GM12878 (cell line): Measurements from ENCODE around the gene WDFY4. TPM values are rescaled to one million over a fixed set of nuclear protein-coding genes. Genes with fewer than 3 reads are reported as not detected.
"Not testable (repeated sequence)": the region's sequence is repeated elsewhere in the genome, so short reads cannot be mapped to it uniquely, and the experiment has no call there.

Experiments
- ATAC-seq: fragments of 200-7000 bp; cut with Tn5 transposase; 3 replicates; pipeline ENCODE4 v1.9.1; 2020; ENCODE audit warnings: mild to moderate bottlenecking, moderate library complexity
- BruUV-seq: library from RNA; stranded (reverse); fragments of 400-500 nt; replicated peaks from 2 replicates; lab custom pipeline; 2021; lab: Mats Ljungman, UMichigan
- CTCF ChIA-PET: fragments of 300-600 bp; sonication (Branson Sonifier 250); formaldehyde crosslinking; extraction: SDS; loops from one replicate; lab custom pipeline; 2021; ENCODE audit warnings: inconsistent platforms; lab: Yijun Ruan, JAX
- POLR2A ChIA-PET: fragments of 350-600 bp; formaldehyde crosslinking; extraction: SDS; loops from one replicate; lab custom pipeline; 2021; ENCODE audit warnings: inconsistent platforms; lab: Charles Lee
- RAD21 ChIA-PET: fragments of 300-600 bp; sonication (Branson Sonifier 250); formaldehyde crosslinking; loops from one replicate; lab custom pipeline; 2023; ENCODE audit warnings: antibody characterized with exemption; ENCODE audit not compliant: unreplicated experiment; lab: Charles Lee
- SMC1A ChIA-PET: fragments of 300-600 bp; sonication (Branson Sonifier 250); formaldehyde crosslinking; loops from one replicate; lab custom pipeline; 2023; ENCODE audit not compliant: unreplicated experiment, uncharacterized antibody; lab: Charles Lee
- DNase-seq: peaks from one replicate; pipeline ENCODE4 v3.0.0-alpha.2; 2011; ENCODE audit warnings: low read depth, low spot score
- FAIRE-seq: peaks from 3 replicates; lab custom pipeline; 2011; peaks lifted over from hg19 to GRCh38; lab: Jason Lieb, UNC
- H2AFZ ChIP-seq: 2 replicates; pipeline ENCODE4 v1.6.0; 2011; ENCODE audit warnings: low read depth, low read length, control low read depth; ENCODE audit not compliant: control insufficient read depth
- H3K27ac ChIP-seq: 2 replicates; pipeline ENCODE4 v1.5.1; 2011; ENCODE audit warnings: control low read depth; ENCODE audit not compliant: control insufficient read depth, insufficient read depth
- H3K27me3 ChIP-seq, 2 experiments: replicated peaks in 1 of 2; 2 replicates each; pipeline versions ENCODE4 v1.6.0 to v1.6.1; 2011; ENCODE audit warnings: low read length in 1 of 2; ENCODE audit not compliant: control insufficient read depth in 2 of 2, insufficient read depth in 2 of 2
- H3K36me3 ChIP-seq, 2 experiments: 2 replicates each; pipeline ENCODE4 v1.5.1; 2011; ENCODE audit warnings: low read length in 1 of 2; ENCODE audit not compliant: control insufficient read depth in 2 of 2, insufficient read depth in 2 of 2
- H3K4me1 ChIP-seq: 2 replicates; pipeline ENCODE4 v1.6.1; 2011; ENCODE audit warnings: mild to moderate bottlenecking, low read length, moderate library complexity, mixed read lengths; ENCODE audit not compliant: control insufficient read depth, insufficient read depth
- H3K4me2 ChIP-seq: 2 replicates; pipeline ENCODE4 v1.6.0; 2011; ENCODE audit warnings: control low read depth; ENCODE audit not compliant: control insufficient read depth, insufficient read depth
- H3K4me3 ChIP-seq: fragments of 200-600 bp; sonication (generic); 2 replicates; pipeline ENCODE4 v1.5.1; 2016
- H3K79me2 ChIP-seq: 2 replicates; pipeline ENCODE4 v1.6.0; 2011; ENCODE audit warnings: low read length; ENCODE audit not compliant: control insufficient read depth, insufficient read depth
- H3K9ac ChIP-seq: 2 replicates; pipeline ENCODE4 v1.8.0; 2011; ENCODE audit warnings: low read length, control low read depth, mixed read lengths; ENCODE audit not compliant: control insufficient read depth, insufficient read depth
- H3K9me3 ChIP-seq: replicated peaks from 3 replicates; pipeline ENCODE4 v1.5.1; 2011; ENCODE audit warnings: mild to moderate bottlenecking, low read length; ENCODE audit not compliant: control insufficient read depth, insufficient read depth
- H4K20me1 ChIP-seq: 2 replicates; pipeline ENCODE4 v1.6.0; 2011; ENCODE audit not compliant: control insufficient read depth, insufficient read depth
- ZBTB40 ChIP-seq: fragments of 450-650 bp; IDR thresholded peaks from 2 replicates; pipeline ENCODE4 v1.6.1; 2016; ENCODE audit warnings: mild to moderate bottlenecking, moderate library complexity, borderline replicate concordance
- whole genome bisulfite sequencing: methylation state at CpG from one replicate; pipeline ENCODE4 v1.1.6; 2016; ENCODE audit warnings: low lambda C conversion rate; ENCODE audit not compliant: insufficient replicate concordance, insufficient coverage; ENCODE audit errors: missing lambda C conversion rate; 5-methylcytosine and 5-hydroxymethylcytosine counted together
- in situ Hi-C: fragments of 300-500 bp; cut with MboI; formaldehyde crosslinking; loops from 9 replicates; pipeline ENCODE4 v1.14.3; 2018; ENCODE audit warnings: mixed read lengths
- intact Hi-C: fragments of 100-400 bp; cut with micrococcal nuclease; formaldehyde crosslinking; loops from one replicate; pipeline ENCODE4 v1.14.2; 2022; ENCODE audit not compliant: unreplicated experiment
- polyA plus RNA-seq, 11 experiments: library from polyadenylated mRNA; depleted of rRNA in 4 of 11; unstranded in 6 of 11; stranded (reverse) in 5 of 11; fragments of >200 nt; fragmentation: Nextera tagmentation in 4 of 11; fragmentation: Illumina TruSeq in 1 of 11; extraction: Ambion mirVana in 4 of 11; extraction: Trizol in 1 of 11; gene quantifications; 1 replicate in 1 of 11; 2 replicates in 10 of 11; pipeline versions ENCODE4 v1.2.1 to v1.2.3, GENCODE V29; 2011 to 2016; ENCODE audit warnings: inconsistent platforms in 2 of 11, missing spikeins in 2 of 11, low read depth in 1 of 11
- total RNA-seq, 4 experiments: library from RNA; depleted of rRNA in 3 of 4; stranded (reverse); fragments of >200 nt in 3 of 4; fragmentation: Illumina TruSeq in 1 of 4; extraction: Trizol in 1 of 4; gene quantifications; 2 replicates each; pipeline versions ENCODE4 v1.2.1 to v1.2.3, GENCODE V29; 2013 to 2021

WDFY4 gene
- total and polyA plus RNA-seq, 10 of the 15 experiments (the other 5 are each of a cell fraction or from before 2014, with no cell fraction given), result 13.5 to 132 (median 47.3) TPM

GRCh38 chr10:48640326-48640725, 44.3 kb upstream of the WDFY4 start (continued):
- TF ChIP-seq ZBTB40, result no peak

- intact Hi-C loops, H4K20me1 ChIP-seq, H3K9ac ChIP-seq, H3K27ac ChIP-seq, H2AFZ ChIP-seq, FAIRE-seq, H3K79me2 ChIP-seq, H3K9me3 ChIP-seq, H3K36me3 ChIP-seq, H3K4me3 ChIP-seq, BruUV-seq, H3K4me2 ChIP-seq, DNase-seq, POLR2A ChIA-PET, H3K27me3 ChIP-seq, ATAC-seq, in situ Hi-C loops, H3K4me1 ChIP-seq: not testable (repeated sequence)
- 95% methylated on average over 4 of the region's 4 CpGs for WGBS
- ChIA-PET RAD21 (interaction anchor here (3.3 kb wide), 1 partner anchor 15 kb away, joined by 30 read pairs; no protein-coding TSS in a partner anchor), CTCF (interaction anchor here (0.6 to 14.1 kb wide), 5 partner anchors 13 to 235 kb away, joined by 3 to 175 read pairs (median 8); partner anchors contain the start of gene ARHGAP22), SMC1A (interaction anchor here (1.6 to 11.2 kb wide), 4 partner anchors 10 to 32 kb away, joined by 4 to 174 read pairs (median 23); partner anchors contain the start of gene ARHGAP22)
Measured at GRCh38 chr10:48641099-48641690, 43.5 kb upstream of the WDFY4 start.
